Mammary epithelial cell (primary cell): ENCODE measurements around the gene SLAMF1.

Experiments used
- CTCF ChIP-seq, 2 donors: IDR thresholded peaks in 1 of 2; conservative IDR thresholded peaks in 1 of 2; 2 replicates each; pipeline ENCODE4 v1.5.1; 2011 to 2012; ENCODE audit warnings: inconsistent platforms in 2 of 2, low read length in 2 of 2, mild to moderate bottlenecking in 2 of 2, control low read depth in 1 of 2, low read depth in 1 of 2; ENCODE audit not compliant: insufficient read depth in 1 of 2; ENCODE audit errors: extremely low read depth in 1 of 2
- EZH2 ChIP-seq: IDR thresholded peaks from 2 replicates; pipeline ENCODE4 v1.6.1; 2012; ENCODE audit warnings: low read length, inconsistent platforms, borderline replicate concordance

- TF ChIP-seq CTCF (conservative IDR thresholded peaks at IDR 0.05 in 1 of 2, IDR thresholded peaks at IDR 0.05 in 1 of 2; ENCODE audit: extremely low read depth in 1 of 2, insufficient read depth in 1 of 2, low read depth in 1 of 2, low read length in 2 of 2) (no peak), EZH2 (no peak)
Observed at GRCh38 chr1:160615660-160616059, 31.2 kb downstream of the SLAMF1 start.
